GM12865 (cell line): ENCODE measurements around the gene ADGRB3.
"Not testable (repeated sequence)": the region's sequence is repeated elsewhere in the genome, so short reads cannot be mapped to it uniquely, and the experiment has no call there.

Experiments used
- DNase-seq: peaks from one replicate; pipeline ENCODE4 v3.0.0; 2010; ENCODE audit warnings: low read depth
- H3K4me3 ChIP-seq: 2 replicates; pipeline ENCODE4 v1.5.1; 2011; ENCODE audit warnings: mild to moderate bottlenecking, low read depth, low read length, control low read depth
- TF ChIP-seq, protein P1 (sequence below): IDR thresholded peaks from 2 replicates; pipeline ENCODE4 v1.5.1; 2011; ENCODE audit warnings: low read length, control low read depth, low read depth, inconsistent platforms; ENCODE audit not compliant: insufficient read depth; ENCODE audit errors: missing control alignments

Gene ADGRB3

DNA sequence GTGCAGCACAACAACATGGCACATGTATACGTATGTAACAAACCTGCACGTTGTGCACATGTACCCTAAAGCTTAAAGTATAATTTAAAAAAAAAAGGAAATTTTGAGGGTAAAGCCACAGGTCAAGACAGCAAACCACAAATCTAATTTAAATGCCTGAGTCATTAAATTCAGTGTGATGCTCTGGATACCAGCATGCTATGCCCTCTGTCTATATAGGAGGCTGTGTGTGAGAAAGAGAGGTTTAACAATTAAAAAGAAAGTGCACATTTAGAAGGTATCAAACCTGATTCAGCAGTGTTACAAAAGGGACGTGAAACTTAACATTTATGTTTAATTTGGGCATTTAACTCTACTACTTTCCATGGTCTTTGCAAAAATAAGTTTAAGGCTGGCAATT, 276.3 kb downstream of the ADGRB3 start:
- H3K4me3 ChIP-seq = no peak overlapping the region
- no peak for DNase-seq
- TF ChIP-seq, protein P1, sequence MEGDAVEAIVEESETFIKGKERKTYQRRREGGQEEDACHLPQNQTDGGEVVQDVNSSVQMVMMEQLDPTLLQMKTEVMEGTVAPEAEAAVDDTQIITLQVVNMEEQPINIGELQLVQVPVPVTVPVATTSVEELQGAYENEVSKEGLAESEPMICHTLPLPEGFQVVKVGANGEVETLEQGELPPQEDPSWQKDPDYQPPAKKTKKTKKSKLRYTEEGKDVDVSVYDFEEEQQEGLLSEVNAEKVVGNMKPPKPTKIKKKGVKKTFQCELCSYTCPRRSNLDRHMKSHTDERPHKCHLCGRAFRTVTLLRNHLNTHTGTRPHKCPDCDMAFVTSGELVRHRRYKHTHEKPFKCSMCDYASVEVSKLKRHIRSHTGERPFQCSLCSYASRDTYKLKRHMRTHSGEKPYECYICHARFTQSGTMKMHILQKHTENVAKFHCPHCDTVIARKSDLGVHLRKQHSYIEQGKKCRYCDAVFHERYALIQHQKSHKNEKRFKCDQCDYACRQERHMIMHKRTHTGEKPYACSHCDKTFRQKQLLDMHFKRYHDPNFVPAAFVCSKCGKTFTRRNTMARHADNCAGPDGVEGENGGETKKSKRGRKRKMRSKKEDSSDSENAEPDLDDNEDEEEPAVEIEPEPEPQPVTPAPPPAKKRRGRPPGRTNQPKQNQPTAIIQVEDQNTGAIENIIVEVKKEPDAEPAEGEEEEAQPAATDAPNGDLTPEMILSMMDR = no peak

DNA sequence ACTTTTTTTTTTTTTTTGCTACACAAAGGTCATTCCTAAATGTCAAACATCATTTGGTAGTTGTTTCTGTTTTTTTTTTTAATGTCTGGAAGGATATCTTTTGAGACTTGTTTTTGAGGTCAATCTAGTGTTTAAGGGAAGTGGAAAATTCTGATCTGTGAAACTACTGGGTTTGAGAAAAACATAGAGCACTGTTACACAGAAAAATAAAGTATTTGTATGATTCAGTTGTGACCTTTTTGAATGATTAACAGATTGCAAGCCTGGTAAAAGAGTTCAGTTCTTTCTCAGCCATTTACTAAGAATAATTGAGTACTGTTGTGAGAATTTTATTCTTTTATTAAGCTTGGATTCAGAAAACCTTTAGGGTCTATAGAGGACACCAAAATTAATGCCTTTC, 276.7 kb downstream of the ADGRB3 start:
- TF ChIP-seq, protein P1 = no peak
- no peak overlapping the region for H3K4me3 ChIP-seq
- DNase-seq = no peak

DNA sequence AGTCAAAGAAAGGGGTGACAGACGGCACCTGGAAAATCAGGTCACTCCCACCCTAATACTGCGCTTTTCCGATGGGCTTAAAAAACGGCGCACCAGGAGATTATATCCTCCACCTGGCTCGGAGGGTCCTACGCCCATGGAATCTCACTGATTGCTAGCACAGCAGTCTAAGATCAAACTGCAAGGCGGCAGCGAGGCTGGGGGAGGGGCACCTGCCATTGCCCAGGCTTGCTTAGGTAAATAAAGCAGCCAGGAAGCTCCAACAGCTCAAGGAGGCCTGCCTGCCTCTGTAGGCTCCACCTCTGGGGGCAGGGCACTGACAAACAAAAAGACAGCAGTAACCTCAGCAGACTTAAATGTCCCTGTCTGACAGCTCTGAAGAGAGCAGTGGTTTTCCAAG, 277.7 kb downstream of the ADGRB3 start:
- DNase-seq, H3K4me3 ChIP-seq: not testable (repeated sequence)

DNA sequence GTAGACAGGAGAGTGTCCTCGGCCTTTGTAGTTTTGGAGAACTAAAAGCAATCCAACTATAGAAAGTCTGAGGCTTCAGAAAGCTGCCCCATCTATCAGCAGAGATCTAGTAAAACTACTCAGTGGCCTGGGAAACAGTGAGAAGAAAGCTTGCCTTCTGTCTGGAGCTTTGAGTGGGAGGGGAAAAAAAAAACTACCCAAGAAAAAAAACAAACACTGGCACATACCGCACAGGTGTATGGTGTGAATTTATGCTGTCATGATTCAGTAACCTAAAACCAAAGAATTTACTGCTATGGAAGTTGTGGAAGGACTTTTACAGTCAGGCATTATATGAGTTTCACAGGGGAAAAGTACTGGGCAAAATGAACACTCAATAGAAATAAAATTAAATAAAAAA, 280.5 kb downstream of the ADGRB3 start:
- no peak for DNase-seq
- TF ChIP-seq, protein P1 = no peak
- no peak overlapping the region for H3K4me3 ChIP-seq

DNA sequence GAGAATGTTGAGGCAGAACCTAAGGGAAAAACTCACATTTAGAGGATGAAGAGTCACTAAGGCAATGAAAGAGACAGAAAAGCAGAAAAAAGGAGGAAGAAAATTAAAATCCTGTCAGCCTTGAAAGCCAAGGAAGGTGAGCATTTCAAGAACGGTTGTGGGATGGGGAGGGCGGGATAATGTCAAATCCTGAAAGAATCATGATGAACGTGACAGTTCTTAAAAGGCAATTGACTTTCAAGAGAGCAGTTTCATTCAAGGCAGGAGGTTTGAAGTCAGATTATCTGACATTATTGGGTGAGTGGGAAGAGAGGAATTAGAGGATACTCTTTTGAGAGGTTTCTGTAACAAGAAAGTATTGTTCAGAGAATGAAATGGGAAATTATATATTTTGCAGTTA, 284.5 kb downstream of the ADGRB3 start:
- H3K4me3 ChIP-seq = no peak overlapping the region
- DNase-seq = no peak
- TF ChIP-seq, protein P1 = no peak

DNA sequence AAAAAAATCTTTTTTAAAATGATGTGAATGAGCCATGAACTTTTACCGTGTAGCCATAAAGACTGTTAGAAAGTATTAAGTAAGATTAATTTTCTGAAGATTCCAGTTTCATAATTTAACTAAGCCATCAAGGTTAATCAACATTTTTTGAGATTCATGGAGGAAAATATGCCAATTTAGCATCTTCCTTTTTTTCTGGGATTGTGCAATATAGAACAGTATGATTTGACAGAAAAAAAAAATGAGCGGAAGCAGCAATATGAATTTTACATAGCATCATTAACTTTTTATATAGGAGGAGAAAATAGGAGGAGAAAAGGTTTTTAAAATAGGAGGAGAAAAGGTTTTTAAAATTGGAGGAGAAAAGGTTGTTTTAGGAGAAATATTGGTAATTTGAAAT, 306.3 kb downstream of the ADGRB3 start:
- no peak for DNase-seq
- no peak overlapping the region for H3K4me3 ChIP-seq
- TF ChIP-seq, protein P1 = no peak

DNA sequence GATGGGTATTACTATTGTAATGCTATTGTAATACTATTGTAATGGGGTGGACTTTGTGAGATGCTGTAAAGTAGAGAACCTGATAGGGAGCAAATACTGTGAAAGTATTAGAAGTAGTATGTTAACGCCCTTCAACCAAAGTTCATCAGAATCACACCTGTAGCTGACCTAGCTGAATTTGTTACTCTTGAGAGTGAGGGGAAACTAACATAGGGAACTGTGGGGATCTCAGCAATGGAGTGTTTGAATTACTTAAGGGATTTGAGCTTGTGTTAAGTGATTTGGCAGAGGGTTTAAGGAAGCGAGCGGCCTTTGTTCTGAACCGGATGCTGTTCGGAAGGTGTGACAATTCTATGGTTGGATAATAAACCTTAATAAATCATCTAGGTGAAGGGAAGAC, 312.6 kb downstream of the ADGRB3 start:
- TF ChIP-seq, protein P1 = no peak

More for the DNA sequence above, 312.6 kb downstream of the ADGRB3 start:
- no peak overlapping the region for H3K4me3 ChIP-seq
- no peak for DNase-seq
